Upper lobe of left lung (tissue), 6 donors: ENCODE data around the gene ADARB1. TPM values are rescaled to one million over a fixed set of nuclear protein-coding genes. Genes with fewer than 3 reads are reported as not detected.
A peak's percentile ranks its signal among the peaks of the same experiment; 100 is the strongest.

ENCODE experiments used
- ATAC-seq, 2 donors: fragments of 200-7000 bp; cut with Tn5 transposase; one replicate each; pipeline ENCODE4 v1.9.1; 2022; ENCODE audit warnings: mild to moderate bottlenecking in 2 of 2, moderate library complexity in 2 of 2; ENCODE audit not compliant: low FRiP score in 2 of 2
- DNase-seq, 2 donors: peaks; one replicate each; pipeline ENCODE4 v3.0.0-alpha.2; 2019 to 2020
- H3K27ac ChIP-seq, 4 donors: fragments of 200-600 bp; sonication (generic); one replicate each; pipeline ENCODE4 v1.5.1; 2016 to 2019
- H3K27me3 ChIP-seq, 4 donors: fragments of 200-600 bp; sonication (generic); one replicate each; pipeline ENCODE4 v1.5.1; 2017 to 2019
- H3K36me3 ChIP-seq, 4 donors: fragments of 200-600 bp; sonication (generic); one replicate each; pipeline ENCODE4 v1.5.1; 2016 to 2019
- H3K4me1 ChIP-seq, 4 donors: fragments of 200-600 bp; sonication (generic); one replicate each; pipeline ENCODE4 v1.5.1; 2018 to 2019
- H3K4me3 ChIP-seq, 4 donors: fragments of 200-600 bp; sonication (generic); one replicate each; pipeline ENCODE4 v1.5.1; 2017 to 2019; ENCODE audit warnings: mild to moderate bottlenecking in 2 of 4, moderate library complexity in 1 of 4
- H3K9me3 ChIP-seq, 4 donors: fragments of 200-600 bp; sonication (generic); one replicate each; pipeline ENCODE4 v1.5.1; 2018 to 2019
- CTCF ChIP-seq, 6 experiments: fragments of 450-650 bp in 4 of 6; fragments of 200-600 bp in 2 of 6; sonication (generic) in 2 of 6; IDR thresholded peaks; one replicate each; pipeline ENCODE4 v1.5.1; 2016 to 2019; ENCODE audit warnings: antibody characterized with exemption in 6 of 6
- EP300 ChIP-seq, 4 donors: sonication (generic); formaldehyde crosslinking; IDR thresholded peaks; one replicate each; pipeline ENCODE4 v1.5.1; 2017; ENCODE audit warnings: antibody characterized with exemption in 4 of 4, control low read depth in 2 of 4
- POLR2A ChIP-seq, 4 donors: fragments of 450-650 bp; IDR thresholded peaks; one replicate each; pipeline ENCODE4 v1.5.1; 2016 to 2017; ENCODE audit warnings: antibody characterized with exemption in 4 of 4, mild to moderate bottlenecking in 2 of 4
- POLR2AphosphoS5 ChIP-seq, 2 donors: sonication (generic); formaldehyde crosslinking; IDR thresholded peaks; one replicate each; pipeline ENCODE4 v1.5.1; 2017; ENCODE audit warnings: antibody characterized with exemption in 2 of 2
- WGBS, 2 donors: methylation state at CpG; one replicate each; pipeline ENCODE4 v1.1.5; 2017 to 2018; 5-methylcytosine and 5-hydroxymethylcytosine counted together
- total RNA-seq, 6 donors: library from RNA; depleted of rRNA in 4 of 6; stranded (reverse); fragments of >200 nt in 4 of 6; gene quantifications; one replicate each; pipeline versions ENCODE4 v1.1.0 to v1.2.1, GENCODE V29; 2016 to 2021
- donor health status: DM: no; HTN: no; CAD: no; lungs with moderate emphysema.
- donor health status: DM: no; HTN: yes; CAD: no; lungs with severe emphysema.

ADARB1 gene
- total RNA-seq, 6 donors from 2014 or later = 26.5 to 94.3 (median 42.4) TPM

GRCh38 chr21:45125357-45125756 lies 51.0 kb downstream of the ADARB1 start:
- 79 to 90% methylated on average over 2 to 4 of the region's 4 CpGs for WGBS, 2 donors
- ATAC-seq (no peak), DNase-seq (no peak)
- no peak for TF ChIP-seq CTCF (IDR thresholded peaks at IDR 0.05)
- no peak for TF ChIP-seq POLR2AphosphoS5 (IDR thresholded peaks at IDR 0.05)
- TF ChIP-seq POLR2A (IDR thresholded peaks at IDR 0.05) = no peak
- TF ChIP-seq EP300 (IDR thresholded peaks at IDR 0.05) = no peak
- no peaks in the 10 kb centered on the region for H3K27me3 ChIP-seq
- H3K9me3 ChIP-seq = no peaks in the 10 kb centered on the region
- H3K4me1 ChIP-seq = peaks cover 13 to 20% (median 19%) of the 10 kb centered on the region in 4 donors
- H3K36me3 ChIP-seq = peaks cover 0 to 10% (median 0%) of the 10 kb centered on the region in 4 donors
- no peak overlapping the region for H3K27ac ChIP-seq
- H3K4me3 ChIP-seq = no peak overlapping the region

DNA sequence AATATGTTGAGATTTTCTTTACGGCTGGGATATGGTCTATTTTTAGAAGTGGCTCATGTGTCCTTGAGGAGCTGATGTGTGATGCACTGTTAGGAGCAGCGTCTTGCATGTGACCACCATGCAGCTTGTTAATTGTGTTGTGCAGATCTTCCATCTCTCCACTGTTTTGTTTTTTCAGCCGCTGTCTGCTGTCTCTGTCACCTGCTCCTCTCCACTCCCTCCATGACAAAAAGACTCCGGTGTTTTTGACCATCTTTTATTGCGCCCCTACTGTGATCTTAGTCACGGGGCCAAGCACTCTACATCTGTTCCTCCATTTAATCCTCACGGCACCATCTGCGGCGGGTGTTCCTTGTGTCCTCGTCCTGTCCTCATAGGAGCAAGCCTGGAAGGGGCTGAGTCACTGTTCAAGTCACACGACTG lies 51.8 kb downstream of the ADARB1 start:
- WGBS, 2 donors = 92 to 93% methylated on average over 11 of the region's 11 CpGs
- H3K4me3 ChIP-seq = no peak overlapping the region
- no peak overlapping the region for H3K27ac ChIP-seq
- TF ChIP-seq POLR2AphosphoS5 (IDR thresholded peaks at IDR 0.05) (no peak), CTCF (IDR thresholded peaks at IDR 0.05) (no peak), POLR2A (IDR thresholded peaks at IDR 0.05) (no peak), EP300 (IDR thresholded peaks at IDR 0.05) (no peak)
- peaks cover 0 to 7% (median 0%) of the 10 kb centered on the region in 4 donors for H3K36me3 ChIP-seq
- no peaks in the 10 kb centered on the region for H3K9me3 ChIP-seq
- H3K27me3 ChIP-seq = no peaks in the 10 kb centered on the region
- peaks cover 20 to 27% (median 25%) of the 10 kb centered on the region in 4 donors for H3K4me1 ChIP-seq
- ATAC-seq = no peak
- no peak for DNase-seq

DNA sequence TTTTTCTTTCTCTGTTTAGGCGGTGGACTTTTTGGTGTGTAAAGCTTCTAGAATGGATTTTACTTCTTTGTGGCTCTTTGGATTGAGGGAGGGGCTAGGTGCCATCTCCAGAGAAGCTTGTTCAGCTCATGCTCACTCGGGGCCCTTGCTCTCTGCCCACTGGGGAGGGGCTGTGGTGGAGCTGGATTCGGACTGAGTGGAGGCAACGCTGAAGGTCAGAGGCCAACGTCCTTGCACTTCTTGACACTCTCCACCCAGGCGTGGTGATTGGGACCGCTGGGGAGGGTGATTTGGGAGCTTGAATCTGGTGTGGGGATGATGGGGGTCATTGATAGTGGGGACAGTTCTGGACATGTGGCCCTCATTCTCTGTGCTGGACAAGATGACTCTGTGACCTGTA lies 52.6 kb downstream of the ADARB1 start:
- H3K4me1 ChIP-seq = peaks cover 24 to 34% (median 28%) of the 10 kb centered on the region in 4 donors
- TF ChIP-seq POLR2A (IDR thresholded peaks at IDR 0.05) (no peak), CTCF (IDR thresholded peaks at IDR 0.05) (no peak), POLR2AphosphoS5 (IDR thresholded peaks at IDR 0.05) (no peak), EP300 (IDR thresholded peaks at IDR 0.05) (no peak)
- WGBS, 2 donors = 88 to 90% methylated on average over 7 of the region's 7 CpGs

DNA sequence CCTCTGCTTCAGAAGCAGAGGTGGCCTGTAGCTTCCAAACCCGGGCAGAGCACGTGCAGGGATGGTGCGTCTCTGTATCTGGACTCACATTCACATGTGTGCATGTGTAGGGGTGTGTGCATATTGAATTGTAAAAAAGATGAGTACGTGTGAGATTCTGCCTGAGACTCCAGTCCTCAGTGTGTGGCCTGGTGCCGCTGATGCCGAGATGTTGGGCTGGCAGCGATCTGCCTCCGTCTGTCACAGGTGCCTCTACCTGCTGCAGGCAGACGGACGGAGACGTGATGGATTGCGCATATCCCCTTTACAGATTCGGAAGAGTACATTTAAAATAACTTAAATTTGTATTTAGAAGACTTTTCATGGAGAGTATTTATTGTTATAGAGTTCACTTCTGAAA lies 53.6 kb downstream of the ADARB1 start:
- WGBS, 2 donors = 90 to 93% methylated on average over 13 of the region's 13 CpGs
- Histone ChIP-seq H3K36me3 (peaks cover 0 to 7% (median 0%) of the 10 kb centered on the region in 4 donors), H3K4me1 (peaks cover 33 to 40% (median 37%) of the 10 kb centered on the region in 4 donors), H3K4me3 (no peak overlapping the region), H3K27ac (no peak overlapping the region), H3K27me3 (no peaks in the 10 kb centered on the region), H3K9me3 (no peaks in the 10 kb centered on the region)
- DNase-seq (no peak), ATAC-seq (no peak)
- no peak for TF ChIP-seq POLR2AphosphoS5 (IDR thresholded peaks at IDR 0.05)
- no peak for TF ChIP-seq POLR2A (IDR thresholded peaks at IDR 0.05)
- no peak for TF ChIP-seq EP300 (IDR thresholded peaks at IDR 0.05)
- TF ChIP-seq CTCF (IDR thresholded peaks at IDR 0.05) = no peak

More for the DNA sequence above, 52.6 kb downstream of the ADARB1 start:
- DNase-seq (no peak), ATAC-seq (no peak)
- H3K36me3 ChIP-seq = peaks cover 0 to 7% (median 0%) of the 10 kb centered on the region in 4 donors
- no peak overlapping the region for H3K4me3 ChIP-seq
- no peaks in the 10 kb centered on the region for H3K27me3 ChIP-seq
- peak overlapping the region in 1 of 4 donors; percentile 21 for H3K27ac ChIP-seq
- no peaks in the 10 kb centered on the region for H3K9me3 ChIP-seq

GRCh38 chr21:45128613-45129188 lies 54.3 kb downstream of the ADARB1 start:
- TF ChIP-seq CTCF (IDR thresholded peaks at IDR 0.05) (peak; percentile 81 to 91 (median 88)), EP300 (IDR thresholded peaks at IDR 0.05) (no peak)
- peaks cover 0 to 7% (median 0%) of the 10 kb centered on the region in 4 donors for H3K36me3 ChIP-seq
- H3K9me3 ChIP-seq = no peaks in the 10 kb centered on the region
- peak overlapping the region in 2 of 4 donors; percentile 54 to 59 for H3K27ac ChIP-seq
- H3K4me1 ChIP-seq = peaks cover 39 to 46% (median 43%) of the 10 kb centered on the region in 4 donors
- H3K4me3 ChIP-seq = no peak overlapping the region
- ATAC-seq (peak; percentile 75 to 84), DNase-seq (peak; percentile 71 to 78)
- WGBS, 2 donors = 60 to 61% methylated on average over 9 of the region's 9 CpGs
- no peaks in the 10 kb centered on the region for H3K27me3 ChIP-seq
